Chondrocyte (in vitro differentiated cells): Measurements from ENCODE around the gene MSL3B.
"Not testable (repeated sequence)": the region's sequence is repeated elsewhere in the genome, so short reads cannot be mapped to it uniquely, and the experiment has no call there.

Source experiments
- DNase-seq: peaks from one replicate; pipeline ENCODE4 v3.0.0; 2021; ENCODE audit warnings: mixed read lengths, low spot score
- H3K27ac Mint-ChIP-seq: one replicate; pipeline ENCODE4 v1.8.0; 2021; ENCODE audit warnings: mild to moderate bottlenecking, moderate library complexity, mixed read lengths; ENCODE audit not compliant: unreplicated experiment
- H3K27me3 Mint-ChIP-seq: 2 replicates; pipeline ENCODE4 v1.8.0; 2021; ENCODE audit warnings: low read depth, mixed read lengths
- H3K36me3 Mint-ChIP-seq: 2 replicates; pipeline ENCODE4 v1.8.0; 2021; ENCODE audit warnings: low read depth, mixed read lengths
- H3K4me1 Mint-ChIP-seq: 2 replicates; pipeline ENCODE4 v1.8.0; 2021; ENCODE audit warnings: low read depth, mild to moderate bottlenecking, mixed read lengths
- H3K4me3 Mint-ChIP-seq: one replicate; pipeline ENCODE4 v1.8.0; 2021; ENCODE audit warnings: mild to moderate bottlenecking, moderate library complexity, mixed read lengths; ENCODE audit not compliant: unreplicated experiment
- H3K9me3 Mint-ChIP-seq: 2 replicates; pipeline ENCODE4 v1.8.0; 2021; ENCODE audit warnings: low read depth, mixed read lengths
- TF ChIP-seq, protein P1 (sequence below): fragments of 200-600 bp; sonication (generic); IDR thresholded peaks from 2 replicates; pipeline ENCODE4 v1.5.0; 2021; ENCODE audit warnings: antibody characterized with exemption, mild to moderate bottlenecking, moderate library complexity

Gene MSL3B

DNA sequence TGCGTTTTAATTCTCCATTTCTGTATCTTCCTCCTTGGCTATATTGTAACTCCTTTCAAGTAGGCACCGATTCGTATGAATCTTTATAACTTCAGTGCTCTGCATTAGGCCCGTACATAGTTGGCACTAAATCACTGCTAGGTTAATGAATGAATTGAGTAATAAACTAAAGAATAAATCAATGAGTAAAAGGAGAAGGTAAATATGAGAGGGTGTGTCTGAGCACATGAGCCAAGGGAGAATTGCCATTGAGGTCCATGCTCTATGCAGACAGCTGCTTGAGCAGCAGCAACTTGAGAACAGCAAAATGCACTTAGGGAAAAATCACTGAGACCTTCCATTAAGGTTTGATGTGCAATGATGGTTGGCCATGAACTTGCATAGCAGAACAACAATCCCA lies 37.8 kb upstream of the MSL3B start:
- DNase-seq = no peak
- peaks cover 11% of the 10 kb centered on the region for H3K9me3 Mint-ChIP-seq
- TF ChIP-seq, protein P1, sequence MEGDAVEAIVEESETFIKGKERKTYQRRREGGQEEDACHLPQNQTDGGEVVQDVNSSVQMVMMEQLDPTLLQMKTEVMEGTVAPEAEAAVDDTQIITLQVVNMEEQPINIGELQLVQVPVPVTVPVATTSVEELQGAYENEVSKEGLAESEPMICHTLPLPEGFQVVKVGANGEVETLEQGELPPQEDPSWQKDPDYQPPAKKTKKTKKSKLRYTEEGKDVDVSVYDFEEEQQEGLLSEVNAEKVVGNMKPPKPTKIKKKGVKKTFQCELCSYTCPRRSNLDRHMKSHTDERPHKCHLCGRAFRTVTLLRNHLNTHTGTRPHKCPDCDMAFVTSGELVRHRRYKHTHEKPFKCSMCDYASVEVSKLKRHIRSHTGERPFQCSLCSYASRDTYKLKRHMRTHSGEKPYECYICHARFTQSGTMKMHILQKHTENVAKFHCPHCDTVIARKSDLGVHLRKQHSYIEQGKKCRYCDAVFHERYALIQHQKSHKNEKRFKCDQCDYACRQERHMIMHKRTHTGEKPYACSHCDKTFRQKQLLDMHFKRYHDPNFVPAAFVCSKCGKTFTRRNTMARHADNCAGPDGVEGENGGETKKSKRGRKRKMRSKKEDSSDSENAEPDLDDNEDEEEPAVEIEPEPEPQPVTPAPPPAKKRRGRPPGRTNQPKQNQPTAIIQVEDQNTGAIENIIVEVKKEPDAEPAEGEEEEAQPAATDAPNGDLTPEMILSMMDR = no peak
- peaks cover 70% of the 10 kb centered on the region for H3K27me3 Mint-ChIP-seq
- no peak overlapping the region for H3K4me3 Mint-ChIP-seq
- H3K36me3 Mint-ChIP-seq = peaks cover 2% of the 10 kb centered on the region
- H3K27ac Mint-ChIP-seq = no peak overlapping the region
- no peaks in the 10 kb centered on the region for H3K4me1 Mint-ChIP-seq

DNA sequence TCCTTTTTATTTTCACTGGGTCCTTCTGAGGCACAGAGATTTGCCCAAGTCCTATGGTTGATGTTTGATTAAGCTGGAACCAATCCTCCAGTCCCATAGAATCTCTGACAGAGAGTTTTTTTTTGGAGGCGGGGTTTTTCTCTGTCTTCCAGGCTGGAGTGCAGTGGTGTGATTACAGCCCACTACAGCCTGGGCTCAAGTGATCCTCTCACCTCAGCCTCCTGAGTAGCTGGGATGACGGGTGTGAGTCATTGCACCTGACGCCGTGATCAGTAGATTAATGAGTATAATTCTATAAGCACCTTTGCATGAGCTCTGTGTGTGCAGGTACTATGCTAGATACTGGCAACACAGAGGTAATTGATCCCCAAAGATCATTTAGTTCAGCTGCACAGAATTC lies 33.7 kb upstream of the MSL3B start:
- peaks cover 65% of the 10 kb centered on the region for H3K27me3 Mint-ChIP-seq
- peaks cover 7% of the 10 kb centered on the region for H3K9me3 Mint-ChIP-seq
- no peaks in the 10 kb centered on the region for H3K4me1 Mint-ChIP-seq
- H3K36me3 Mint-ChIP-seq = peaks cover 2% of the 10 kb centered on the region
- H3K4me3 Mint-ChIP-seq = no peak overlapping the region
- DNase-seq = no peak
- TF ChIP-seq, protein P1 = no peak
- no peak overlapping the region for H3K27ac Mint-ChIP-seq

DNA sequence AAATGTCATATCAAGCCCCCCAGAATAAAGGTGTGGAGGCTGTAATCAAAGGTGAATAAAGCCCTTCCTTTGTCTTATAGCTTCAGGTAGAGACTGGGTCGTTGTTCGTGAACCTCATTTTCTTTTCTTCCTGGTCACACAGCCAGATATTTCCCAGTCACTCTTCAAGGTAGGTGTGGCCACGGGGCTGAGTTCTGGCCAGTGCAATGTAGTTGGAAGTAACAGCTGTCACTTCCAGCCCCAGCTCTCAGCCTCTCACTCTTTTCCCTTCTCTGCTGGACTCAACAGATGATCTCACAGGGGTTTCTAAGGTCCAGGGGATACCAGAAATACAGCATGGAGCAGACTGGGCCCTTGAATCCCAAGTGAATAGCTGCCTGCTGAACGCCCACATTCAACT lies 33.2 kb upstream of the MSL3B start:
- Mint-ChIP-seq H3K4me3 (no peak overlapping the region), H3K27ac (no peak overlapping the region), H3K27me3 (peaks cover 64% of the 10 kb centered on the region), H3K4me1 (no peaks in the 10 kb centered on the region), H3K36me3 (peaks cover 2% of the 10 kb centered on the region), H3K9me3 (peaks cover 7% of the 10 kb centered on the region)
- TF ChIP-seq, protein P1 = no peak
- DNase-seq = no peak

DNA sequence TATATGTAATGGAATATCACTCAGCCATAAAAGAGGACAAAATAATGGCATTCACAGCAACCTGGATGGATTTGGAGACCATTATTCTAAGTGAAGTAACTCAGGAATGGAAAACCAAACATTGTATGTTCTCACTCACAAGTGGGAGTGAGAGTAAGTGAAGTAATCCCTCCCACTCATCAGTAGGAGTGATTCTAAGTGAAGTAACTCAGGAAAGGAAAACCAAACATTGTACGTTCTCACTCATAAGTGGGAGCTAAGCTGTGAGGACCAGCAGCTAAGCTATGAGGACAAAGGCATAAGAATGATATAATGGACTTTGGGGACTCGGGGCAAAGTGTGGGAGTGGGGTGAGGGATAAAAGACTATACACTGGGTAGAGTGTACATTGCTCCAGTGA lies 28.1 kb upstream of the MSL3B start:
- H3K27ac Mint-ChIP-seq, H3K4me3 Mint-ChIP-seq, H3K9me3 Mint-ChIP-seq, DNase-seq, H3K36me3 Mint-ChIP-seq, H3K4me1 Mint-ChIP-seq: not testable (repeated sequence)
- peaks cover 50% of the 10 kb centered on the region for H3K27me3 Mint-ChIP-seq

DNA sequence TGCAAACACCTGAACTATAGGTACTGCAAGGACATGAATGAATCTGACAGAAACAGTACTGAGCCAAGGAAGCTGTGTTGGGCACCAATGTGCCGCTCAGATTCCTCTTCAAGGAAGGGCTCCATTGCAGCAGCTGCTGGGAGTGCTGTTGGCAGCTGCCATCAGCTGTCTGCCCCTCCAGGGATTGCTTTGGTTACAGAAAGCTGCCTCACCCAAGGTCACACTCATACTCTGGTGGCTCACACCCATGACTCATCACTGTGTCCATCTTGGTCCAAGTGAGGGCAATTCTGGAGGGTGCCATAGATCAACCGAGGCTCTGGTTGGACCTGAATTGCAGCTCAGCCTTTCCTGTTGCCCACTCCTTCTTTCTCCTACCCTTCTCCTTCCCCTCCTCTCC lies 24.6 kb upstream of the MSL3B start:
- no peak for DNase-seq
- H3K9me3 Mint-ChIP-seq = no peaks in the 10 kb centered on the region

DNA sequence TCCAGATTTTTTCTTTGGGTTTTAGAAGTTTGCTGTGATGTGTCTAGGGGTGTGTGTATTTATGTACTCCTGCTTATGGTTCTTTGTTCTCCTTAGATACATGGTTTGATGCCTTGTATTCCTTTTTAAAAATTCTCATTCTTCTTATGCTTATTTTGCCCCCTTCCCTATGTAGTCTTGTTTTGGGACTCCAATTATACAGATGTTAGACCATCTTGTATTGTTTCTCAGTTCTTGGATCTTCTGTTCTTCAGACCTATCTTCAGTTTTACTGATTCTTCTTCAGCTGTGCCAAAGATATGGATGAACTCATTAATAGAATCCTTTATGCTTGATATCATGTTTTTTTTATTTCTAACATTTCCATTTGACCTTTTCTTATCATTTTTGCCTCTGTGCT lies 14.2 kb upstream of the MSL3B start:
- peaks cover 19% of the 10 kb centered on the region for H3K27me3 Mint-ChIP-seq
- TF ChIP-seq, protein P1 = no peak
- DNase-seq = no peak

More for the DNA sequence above, 24.6 kb upstream of the MSL3B start:
- TF ChIP-seq, protein P1 = no peak
- H3K4me1 Mint-ChIP-seq = no peaks in the 10 kb centered on the region
- H3K36me3 Mint-ChIP-seq = no peaks in the 10 kb centered on the region
- peaks cover 46% of the 10 kb centered on the region for H3K27me3 Mint-ChIP-seq
- H3K4me3 Mint-ChIP-seq = no peak overlapping the region
- H3K27ac Mint-ChIP-seq = no peak overlapping the region

DNA sequence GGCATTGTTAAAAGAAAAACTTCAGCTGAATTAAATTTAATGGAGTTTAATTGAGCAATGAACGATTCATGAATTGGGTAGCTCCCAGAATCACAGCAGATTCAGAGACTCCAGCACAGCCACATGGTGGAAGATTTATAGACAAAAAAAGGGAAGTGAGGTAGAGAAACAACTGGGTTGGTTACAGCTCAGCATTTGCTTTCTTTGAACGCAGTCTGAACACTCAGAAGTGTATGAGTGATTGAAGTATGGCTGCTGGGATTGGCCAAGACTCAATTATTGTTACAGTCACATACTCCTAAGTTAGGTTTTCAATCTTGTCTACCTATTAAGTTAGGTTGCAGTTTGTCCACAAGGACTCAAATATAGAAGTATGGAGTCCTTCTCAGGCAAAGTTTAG lies 3.9 kb upstream of the MSL3B start:
- DNase-seq, H3K4me1 Mint-ChIP-seq, H3K4me3 Mint-ChIP-seq, H3K27ac Mint-ChIP-seq: not testable (repeated sequence)
- peaks cover 36% of the 10 kb centered on the region for H3K9me3 Mint-ChIP-seq
- H3K27me3 Mint-ChIP-seq = peaks cover 31% of the 10 kb centered on the region
- H3K36me3 Mint-ChIP-seq = peaks cover 15% of the 10 kb centered on the region

More for the DNA sequence above, 14.2 kb upstream of the MSL3B start:
- H3K4me1 Mint-ChIP-seq = no peaks in the 10 kb centered on the region
- no peak overlapping the region for H3K27ac Mint-ChIP-seq
- H3K36me3 Mint-ChIP-seq = peaks cover 12% of the 10 kb centered on the region
- H3K9me3 Mint-ChIP-seq = peaks cover 35% of the 10 kb centered on the region
- no peak overlapping the region for H3K4me3 Mint-ChIP-seq
